Measurements from ENCODE around the gene AHSG. TPM values are rescaled to one million over a fixed set of nuclear protein-coding genes. Genes with fewer than 3 reads are reported as not detected.

The AHSG gene
- total and polyA plus RNA-seq, 8 donors = 0.92 TPM; not detected in 7

DNA sequence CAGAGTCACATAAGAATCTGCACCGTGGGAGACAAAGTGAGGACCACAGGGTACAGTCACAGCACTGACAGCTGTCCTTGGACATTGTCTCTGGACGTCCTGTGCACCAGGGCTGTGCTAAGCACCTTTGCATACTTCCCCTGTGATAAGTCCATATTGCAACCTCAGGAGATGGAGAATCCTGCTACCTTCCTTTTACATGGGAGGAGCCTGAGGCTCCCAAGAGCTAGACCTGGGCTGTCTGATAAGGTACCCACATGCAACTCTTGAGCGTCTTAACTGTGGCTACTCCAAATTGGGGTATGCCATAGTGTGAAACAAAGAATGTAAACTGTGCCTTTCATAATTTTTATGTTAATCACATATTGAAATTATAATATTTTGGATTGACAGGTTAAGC is 24.8 kb downstream of the AHSG start:
- H3K27me3 ChIP-seq = peaks cover 0 to 8% (median 0%) of the 10 kb centered on the region in 3 donors
- no peak for DNase-seq
- H3K36me3 ChIP-seq = no peaks in the 10 kb centered on the region
- WGBS, 5 donors = 65 to 75% (median 72%) methylated on average over 3 of the region's 3 CpGs
- no peaks in the 10 kb centered on the region for H3K9me3 ChIP-seq
- H3K27ac ChIP-seq = no peak overlapping the region
- intact Hi-C loops (cut with DNase I; ENCODE audit: low total_unique reads) = no loop called here
- H3K4me3 ChIP-seq = no peak overlapping the region
- TF ChIP-seq EP300 (IDR thresholded peaks at IDR 0.05) (no peak), POLR2AphosphoS5 (IDR thresholded peaks at IDR 0.05) (no peak), POLR2A (IDR thresholded peaks at IDR 0.05) (no peak), CTCF (IDR thresholded peaks at IDR 0.05) (no peak)
- no peaks in the 10 kb centered on the region for H3K4me1 ChIP-seq

DNA sequence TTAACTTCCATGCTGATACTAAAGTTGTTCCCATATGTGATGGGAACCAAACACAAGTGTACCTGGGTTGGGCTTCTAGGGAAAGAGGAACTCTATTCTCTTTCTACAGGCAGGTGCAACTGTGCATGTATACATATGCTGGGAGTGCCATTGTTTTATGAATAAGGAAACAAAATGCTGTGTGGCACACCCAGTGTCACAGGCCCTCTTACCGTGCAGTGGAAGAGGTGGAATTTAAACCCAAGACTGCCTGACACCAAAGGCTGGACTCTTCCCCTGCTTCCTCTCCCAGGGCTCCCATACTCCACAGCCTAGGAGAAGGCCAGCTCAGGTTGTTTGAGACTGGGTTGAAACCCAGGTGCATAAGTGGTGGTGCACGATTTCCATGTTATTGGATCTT is 25.4 kb downstream of the AHSG start:
- no peak for DNase-seq
- Histone ChIP-seq H3K4me3 (no peak overlapping the region), H3K9me3 (no peaks in the 10 kb centered on the region), H3K4me1 (no peaks in the 10 kb centered on the region), H3K36me3 (no peaks in the 10 kb centered on the region), H3K27ac (no peak overlapping the region), H3K27me3 (peaks cover 0 to 14% (median 0%) of the 10 kb centered on the region in 3 donors)
- TF ChIP-seq POLR2A (IDR thresholded peaks at IDR 0.05) (no peak), CTCF (IDR thresholded peaks at IDR 0.05) (no peak), POLR2AphosphoS5 (IDR thresholded peaks at IDR 0.05) (no peak), EP300 (IDR thresholded peaks at IDR 0.05) (no peak)
- intact Hi-C loops (cut with DNase I; ENCODE audit: low total_unique reads) = no loop called here
- WGBS, 5 donors = 55 to 79% (median 62%) methylated on average over 2 of the region's 2 CpGs

- DNase-seq = no peak
- Histone ChIP-seq H3K4me3 (no peak within 1 kb of the TSS), H3K9me3 (no peaks in the 10 kb centered on the region), H3K36me3 (no peaks in the 10 kb centered on the region), H3K4me1 (no peaks in the 10 kb centered on the region), H3K27ac (no peak within 1 kb of the TSS), H3K27me3 (peaks cover 0 to 15% (median 0%) of the 10 kb centered on the region in 3 donors)
- 80 to 93% (median 82%) methylated on average over 1 of the region's 1 CpG for WGBS, 5 donors
- no peak for TF ChIP-seq CTCF (IDR thresholded peaks at IDR 0.05)
- TF ChIP-seq EP300 (IDR thresholded peaks at IDR 0.05) = no peak
- no peak for TF ChIP-seq POLR2A (IDR thresholded peaks at IDR 0.05)
- no peak for TF ChIP-seq POLR2AphosphoS5 (IDR thresholded peaks at IDR 0.05)
- intact Hi-C loops (cut with DNase I; ENCODE audit: low total_unique reads) = no loop called here
Observed at GRCh38 chr3:186639778-186640472, 27.1 kb downstream of the AHSG start, which contains the start of gene FETUB. TSS of gene FETUB (plus strand) at chr3:186640399. CDS start at chr3:186640461, 62 bp downstream.

DNA sequence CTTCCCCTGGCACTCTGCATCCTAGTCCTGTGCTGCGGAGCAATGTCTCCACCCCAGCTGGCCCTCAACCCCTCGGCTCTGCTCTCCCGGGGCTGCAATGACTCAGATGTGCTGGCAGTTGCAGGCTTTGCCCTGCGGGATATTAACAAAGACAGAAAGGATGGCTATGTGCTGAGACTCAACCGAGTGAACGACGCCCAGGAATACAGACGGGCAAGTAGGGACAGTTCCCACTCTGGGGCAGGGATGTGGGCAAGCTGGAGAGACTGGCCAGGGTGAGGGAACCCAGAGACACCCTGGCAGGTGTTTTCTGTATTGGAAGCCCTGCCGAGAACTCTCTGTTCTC is 27.6 kb downstream of the AHSG start:
- intact Hi-C loops (cut with DNase I; ENCODE audit: low total_unique reads) = no loop called here
- DNase-seq = no peak
- WGBS, 5 donors = 55 to 71% (median 65%) methylated on average over 9 of the region's 9 CpGs

GRCh38 chr3:186640929-186641328 is 28.1 kb downstream of the AHSG start:
- no peak overlapping the region for H3K27ac ChIP-seq

More for the DNA sequence above, 27.6 kb downstream of the AHSG start:
- TF ChIP-seq EP300 (IDR thresholded peaks at IDR 0.05) = no peak
- Histone ChIP-seq H3K36me3 (no peaks in the 10 kb centered on the region), H3K4me3 (no peak overlapping the region), H3K27ac (no peak overlapping the region), H3K9me3 (no peaks in the 10 kb centered on the region), H3K4me1 (no peaks in the 10 kb centered on the region), H3K27me3 (peaks cover 0 to 15% (median 0%) of the 10 kb centered on the region in 3 donors)

More at GRCh38 chr3:186640929-186641328, 28.1 kb downstream of the AHSG start:
- no peak overlapping the region for H3K4me3 ChIP-seq
- H3K4me1 ChIP-seq = no peaks in the 10 kb centered on the region
- no peaks in the 10 kb centered on the region for H3K9me3 ChIP-seq
- intact Hi-C loops (cut with DNase I; ENCODE audit: low total_unique reads) = no loop called here
- DNase-seq = no peak
- peaks cover 0 to 12% (median 0%) of the 10 kb centered on the region in 3 donors for H3K27me3 ChIP-seq
- H3K36me3 ChIP-seq = no peaks in the 10 kb centered on the region
- TF ChIP-seq POLR2A (IDR thresholded peaks at IDR 0.05) = no peak
- TF ChIP-seq EP300 (IDR thresholded peaks at IDR 0.05) = no peak
- no peak for TF ChIP-seq CTCF (IDR thresholded peaks at IDR 0.05)
- no peak for TF ChIP-seq POLR2AphosphoS5 (IDR thresholded peaks at IDR 0.05)
